ENCODE data around the gene CSF1R. TPM values are rescaled to one million over a fixed set of nuclear protein-coding genes. Genes with fewer than 3 reads are reported as not detected.
"Not testable (repeated sequence)": the region's sequence is repeated elsewhere in the genome, so short reads cannot be mapped to it uniquely, and the experiment has no call there.

Gene CSF1R
- total RNA-seq, 1 experiment from 2014 or later, result 0.26 TPM

GRCh38 chr5:150055326-150056074 lies 30.9 kb downstream of the CSF1R start:
- H3K9me3 ChIP-seq, result no peaks in the 10 kb centered on the region
- no peak for DNase-seq
- H3K27me3 ChIP-seq, result no peaks in the 10 kb centered on the region
- peaks cover 54% of the 10 kb centered on the region for H3K36me3 ChIP-seq
- H3K4me3 ChIP-seq, result no peak overlapping the region

DNA sequence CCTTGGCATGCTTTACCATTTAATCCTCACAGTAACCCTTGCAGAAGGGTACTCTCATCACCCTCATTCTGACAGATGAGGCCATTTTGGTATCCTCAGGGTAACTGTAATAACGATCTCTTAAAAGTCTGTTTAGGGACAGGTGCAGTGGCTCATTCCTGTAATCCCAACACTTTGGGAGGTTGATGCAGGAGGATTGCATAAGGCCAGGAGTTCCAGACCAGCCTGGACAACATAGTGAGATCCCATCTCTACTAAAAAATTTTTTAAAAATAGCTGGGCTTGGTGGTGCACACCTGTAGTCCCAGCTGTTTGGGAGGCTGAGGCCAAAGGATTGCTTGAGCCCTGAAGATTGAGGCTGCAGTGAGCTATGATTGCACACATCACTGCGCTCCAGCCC lies 31.8 kb downstream of the CSF1R start:
- Histone ChIP-seq H3K4me3 (no peak overlapping the region), H3K27me3 (no peaks in the 10 kb centered on the region), H3K36me3 (peaks cover 64% of the 10 kb centered on the region), H3K9me3 (no peaks in the 10 kb centered on the region)
- no peak for DNase-seq

DNA sequence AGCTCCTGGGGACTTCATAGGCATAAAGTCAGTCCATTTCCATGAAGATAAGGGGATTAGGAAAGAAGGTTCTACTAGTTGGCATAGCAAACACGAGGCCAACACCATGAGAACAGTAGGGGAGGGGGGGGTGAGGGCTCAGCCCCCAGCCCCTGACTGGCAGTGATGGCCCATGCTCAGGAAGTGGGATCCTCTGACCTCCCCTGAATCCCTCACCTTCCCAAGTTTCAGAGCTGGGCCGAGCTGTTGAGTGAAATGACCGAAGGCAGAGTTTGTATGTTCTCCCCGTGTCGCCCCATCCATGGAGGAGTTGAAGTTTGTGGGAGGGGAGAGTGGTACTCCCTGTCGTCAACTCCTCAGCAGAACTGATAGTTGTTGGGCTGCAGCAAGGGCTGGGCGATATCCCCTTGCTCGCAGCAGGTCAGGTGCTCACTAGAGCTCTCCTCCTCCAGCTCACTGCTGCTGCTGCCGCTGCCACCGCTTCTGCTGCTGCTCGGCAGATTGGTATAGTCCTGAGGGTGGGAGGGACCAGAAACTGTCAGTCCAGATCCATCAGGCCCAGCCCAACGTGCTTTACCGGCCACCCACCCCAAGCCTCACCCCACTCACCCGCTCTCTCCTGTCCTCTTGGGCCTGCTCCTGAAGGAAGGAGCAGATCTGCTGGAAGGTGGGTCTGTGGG lies 32.5 kb downstream of the CSF1R start:
- Histone ChIP-seq H3K36me3 (peaks cover 69% of the 10 kb centered on the region), H3K4me3 (no peak overlapping the region), H3K9me3 (no peaks in the 10 kb centered on the region), H3K27me3 (no peaks in the 10 kb centered on the region)
- no peak for DNase-seq

GRCh38 chr5:150052956-150053712 lies 33.2 kb downstream of the CSF1R start:
- Histone ChIP-seq H3K4me3 (no peak overlapping the region), H3K27me3 (no peaks in the 10 kb centered on the region), H3K9me3 (no peaks in the 10 kb centered on the region), H3K36me3 (peaks cover 77% of the 10 kb centered on the region)
- DNase-seq, result peak; percentile 68

- Histone ChIP-seq H3K4me3 (no peak overlapping the region), H3K9me3 (no peaks in the 10 kb centered on the region), H3K27me3 (no peaks in the 10 kb centered on the region), H3K36me3 (peaks cover 84% of the 10 kb centered on the region)
- DNase-seq, result no peak
Measured at GRCh38 chr5:150052226-150052955, 34.0 kb downstream of the CSF1R start.

- DNase-seq, result no peak
- Histone ChIP-seq H3K4me3 (no peak overlapping the region), H3K36me3 (peaks cover 91% of the 10 kb centered on the region), H3K9me3 (no peaks in the 10 kb centered on the region), H3K27me3 (no peaks in the 10 kb centered on the region)
Measured at GRCh38 chr5:150051657-150052195, 34.6 kb downstream of the CSF1R start.

GRCh38 chr5:150050172-150050811 lies 36.1 kb downstream of the CSF1R start:
- not testable (repeated sequence) for H3K4me3 ChIP-seq, H3K27me3 ChIP-seq, DNase-seq, H3K9me3 ChIP-seq
- H3K36me3 ChIP-seq, result peaks cover 96% of the 10 kb centered on the region

DNA sequence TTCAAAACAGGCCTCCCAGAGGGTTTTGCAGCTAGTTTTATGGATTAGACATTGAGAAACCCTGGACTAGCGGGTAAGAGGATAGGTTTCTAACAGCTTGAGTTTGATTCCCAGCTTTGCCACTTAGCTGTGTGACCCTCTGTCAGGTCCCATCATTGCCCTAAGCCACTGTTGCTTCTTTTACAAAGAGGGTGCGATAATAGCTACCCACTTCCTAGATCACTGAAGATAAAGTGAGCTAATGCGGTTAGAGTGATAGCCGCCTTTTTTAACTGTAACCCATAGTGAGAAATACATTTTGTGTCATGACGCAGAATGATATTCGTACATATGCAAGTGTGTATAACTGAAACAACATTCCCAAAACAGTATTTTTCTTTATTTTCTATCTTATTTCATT lies 40.3 kb downstream of the CSF1R start:
- DNase-seq, result no peak
- Histone ChIP-seq H3K36me3 (peaks cover 97% of the 10 kb centered on the region), H3K9me3 (no peaks in the 10 kb centered on the region), H3K27me3 (no peaks in the 10 kb centered on the region), H3K4me3 (no peak overlapping the region)

DNA sequence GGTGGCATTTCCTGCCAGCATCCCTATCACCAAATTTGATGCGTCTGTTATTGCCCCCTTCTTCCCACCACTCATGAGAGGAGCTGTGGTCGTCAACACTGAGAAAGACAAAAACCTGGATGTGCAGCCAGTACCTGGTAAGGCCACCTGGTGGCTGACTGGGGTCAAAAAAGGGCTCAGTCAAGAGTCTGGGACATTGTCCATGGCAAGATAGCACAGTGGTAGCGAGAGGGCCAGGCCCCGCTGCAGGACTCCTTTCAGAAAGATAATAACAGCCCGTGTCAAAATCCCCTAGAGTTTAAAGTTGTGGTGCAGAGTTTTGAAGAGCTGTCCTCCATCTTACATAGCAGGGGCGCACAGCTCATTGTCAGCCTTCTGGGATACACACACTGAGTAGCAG lies 40.8 kb downstream of the CSF1R start:
- H3K4me3 ChIP-seq, result no peak overlapping the region
- no peaks in the 10 kb centered on the region for H3K27me3 ChIP-seq
- DNase-seq, result no peak
- H3K36me3 ChIP-seq, result peaks cover 97% of the 10 kb centered on the region
- H3K9me3 ChIP-seq, result no peaks in the 10 kb centered on the region

DNA sequence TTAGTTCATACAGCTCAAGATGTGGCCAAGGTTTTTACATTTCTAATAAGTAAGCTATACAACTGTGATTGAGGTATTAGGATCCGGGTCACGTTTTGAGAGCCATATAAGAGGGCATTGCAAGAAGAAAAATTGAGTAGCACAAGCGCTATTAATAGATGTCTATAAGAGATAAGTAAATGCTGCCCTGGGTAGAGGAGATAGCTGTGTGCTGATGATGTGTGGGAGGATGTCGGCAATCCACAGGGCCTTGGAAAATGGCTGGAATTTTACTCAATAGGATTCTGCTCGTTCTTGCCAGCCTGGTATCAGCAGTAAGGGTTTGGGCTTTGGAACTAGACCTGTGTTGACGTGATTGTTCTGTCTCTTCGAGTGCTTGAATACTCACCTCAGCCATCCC lies 41.6 kb downstream of the CSF1R start:
- no peaks in the 10 kb centered on the region for H3K27me3 ChIP-seq
- no peak for DNase-seq
- no peak overlapping the region for H3K4me3 ChIP-seq
- peaks cover 97% of the 10 kb centered on the region for H3K36me3 ChIP-seq
- no peaks in the 10 kb centered on the region for H3K9me3 ChIP-seq

GRCh38 chr5:150044329-150044681 lies 42.0 kb downstream of the CSF1R start:
- peaks cover 95% of the 10 kb centered on the region for H3K36me3 ChIP-seq
- H3K4me3 ChIP-seq, result no peak overlapping the region
- DNase-seq, result peak; percentile 36
- H3K9me3 ChIP-seq, result no peaks in the 10 kb centered on the region
- H3K27me3 ChIP-seq, result no peaks in the 10 kb centered on the region

DNA sequence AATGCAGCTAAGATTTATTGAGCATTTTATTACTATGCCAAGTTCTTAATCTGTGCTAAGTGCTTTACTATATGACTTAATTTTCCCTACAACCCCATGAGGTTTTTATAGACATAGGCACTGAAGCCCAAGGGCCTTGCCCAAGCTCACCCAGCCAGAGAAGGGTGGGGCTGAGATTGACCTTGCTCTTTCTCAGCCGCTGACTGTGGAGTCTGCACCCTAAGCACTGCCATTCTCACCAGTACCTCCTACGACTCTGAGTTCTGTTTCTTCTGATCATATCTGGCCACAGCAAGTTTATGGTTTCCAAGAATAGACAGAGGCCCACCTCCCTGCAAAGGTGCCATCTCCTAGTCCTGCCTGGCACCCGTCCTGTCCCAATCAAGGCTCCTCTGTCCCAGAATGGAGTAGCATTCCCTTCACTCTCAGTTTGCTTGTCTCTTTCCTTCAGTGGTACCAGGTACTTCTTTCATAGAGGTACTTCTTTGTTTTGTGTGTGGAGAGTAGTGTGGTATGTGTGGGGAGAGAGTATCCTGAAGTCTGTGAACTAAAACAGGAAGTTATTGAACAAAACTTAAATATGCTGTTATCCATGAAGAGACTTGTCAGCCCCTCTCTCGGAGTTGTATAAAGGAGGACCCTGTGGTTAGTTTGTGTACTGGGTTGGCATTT lies 42.6 kb downstream of the CSF1R start:
- H3K27me3 ChIP-seq, result no peaks in the 10 kb centered on the region
- no peak overlapping the region for H3K4me3 ChIP-seq
- no peaks in the 10 kb centered on the region for H3K9me3 ChIP-seq
- DNase-seq, result no peak
- peaks cover 96% of the 10 kb centered on the region for H3K36me3 ChIP-seq

DNA sequence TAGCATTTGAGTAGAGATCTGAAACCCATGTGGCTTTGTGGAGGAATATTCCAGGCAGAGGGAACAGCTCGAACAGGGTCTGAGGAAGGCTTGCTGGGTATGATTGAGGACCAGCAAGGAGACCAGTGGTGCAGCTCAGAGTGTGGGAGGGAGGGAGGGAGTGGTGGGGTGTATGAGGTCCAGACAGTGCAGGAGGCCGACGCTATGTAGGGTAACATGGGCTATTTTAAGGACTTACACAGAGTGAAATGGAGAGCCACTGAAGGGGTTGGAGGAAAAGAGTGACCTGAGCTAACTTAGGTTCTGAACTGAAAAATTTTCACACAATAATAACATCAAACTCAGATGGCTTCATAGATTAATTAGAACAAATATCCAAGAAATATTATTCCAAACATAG lies 43.9 kb downstream of the CSF1R start:
- no peaks in the 10 kb centered on the region for H3K27me3 ChIP-seq
- no peak overlapping the region for H3K4me3 ChIP-seq
- DNase-seq, result no peak
- H3K9me3 ChIP-seq, result no peaks in the 10 kb centered on the region
- H3K36me3 ChIP-seq, result peaks cover 96% of the 10 kb centered on the region

GRCh38 chr5:150038547-150038946 lies 47.8 kb downstream of the CSF1R start:
- peaks cover 92% of the 10 kb centered on the region for H3K36me3 ChIP-seq
- no peak overlapping the region for H3K4me3 ChIP-seq
- no peak for DNase-seq
- H3K9me3 ChIP-seq, result no peaks in the 10 kb centered on the region
- H3K27me3 ChIP-seq, result no peaks in the 10 kb centered on the region

- Histone ChIP-seq H3K27me3 (no peaks in the 10 kb centered on the region), H3K36me3 (peaks cover 90% of the 10 kb centered on the region), H3K9me3 (no peaks in the 10 kb centered on the region), H3K4me3 (no peak overlapping the region)
- DNase-seq, result peak; percentile 99
Measured at GRCh38 chr5:150036513-150036912, 49.8 kb downstream of the CSF1R start.
